Measurements from ENCODE around the gene TIMP3. TPM values are rescaled to one million over a fixed set of nuclear protein-coding genes. Genes with fewer than 3 reads are reported as not detected.

Gene TIMP3
- total and polyA plus RNA-seq, 2 experiments from 2014 or later = 91.6 to 96.1 TPM

DNA sequence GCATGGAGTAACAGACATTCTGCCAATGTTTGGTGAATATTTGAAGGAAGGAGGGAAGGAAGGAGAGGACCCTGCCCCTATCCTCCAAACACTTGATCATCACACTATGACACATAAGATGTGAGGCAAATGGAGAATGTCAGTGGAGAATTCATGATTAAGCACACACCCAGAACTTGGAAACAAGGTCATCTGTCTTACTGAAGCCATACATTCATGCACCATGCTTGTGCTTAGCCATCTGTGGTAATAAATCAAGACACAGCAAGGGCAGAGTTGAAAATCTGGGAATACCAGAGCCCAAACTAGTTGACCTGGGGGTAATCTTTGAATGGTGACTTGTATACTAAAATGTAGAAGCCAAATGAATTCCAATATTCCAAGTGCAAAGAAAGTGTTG lies 7.9 kb upstream of the TIMP3 start:
- no peak overlapping the region for H3K27ac ChIP-seq
- H4K20me1 ChIP-seq (ENCODE audit: insufficient read depth, poor library complexity, severe bottlenecking) = no peaks in the 10 kb centered on the region
- no peaks in the 10 kb centered on the region for H3K79me2 ChIP-seq
- no peaks in the 10 kb centered on the region for H3K36me3 ChIP-seq (replicated peaks; ENCODE audit: insufficient read depth, low read depth)
- H3K27me3 ChIP-seq = no peaks in the 10 kb centered on the region
- peaks cover 20% of the 10 kb centered on the region for H3K4me1 ChIP-seq (ENCODE audit: insufficient read depth)
- no peak overlapping the region for H3K4me2 ChIP-seq
- H3K9me2 ChIP-seq (replicated peaks; ENCODE audit: insufficient read depth) = no peaks in the 10 kb centered on the region
- TF ChIP-seq EZH2phosphoT487 (IDR thresholded peaks at IDR 0.05; ENCODE audit: low read depth, severe bottlenecking, unreplicated experiment) = no peak
- no peak for TF ChIP-seq EZH2 (IDR thresholded peaks at IDR 0.05; ENCODE audit: borderline replicate concordance)
- TF ChIP-seq, protein P1, sequence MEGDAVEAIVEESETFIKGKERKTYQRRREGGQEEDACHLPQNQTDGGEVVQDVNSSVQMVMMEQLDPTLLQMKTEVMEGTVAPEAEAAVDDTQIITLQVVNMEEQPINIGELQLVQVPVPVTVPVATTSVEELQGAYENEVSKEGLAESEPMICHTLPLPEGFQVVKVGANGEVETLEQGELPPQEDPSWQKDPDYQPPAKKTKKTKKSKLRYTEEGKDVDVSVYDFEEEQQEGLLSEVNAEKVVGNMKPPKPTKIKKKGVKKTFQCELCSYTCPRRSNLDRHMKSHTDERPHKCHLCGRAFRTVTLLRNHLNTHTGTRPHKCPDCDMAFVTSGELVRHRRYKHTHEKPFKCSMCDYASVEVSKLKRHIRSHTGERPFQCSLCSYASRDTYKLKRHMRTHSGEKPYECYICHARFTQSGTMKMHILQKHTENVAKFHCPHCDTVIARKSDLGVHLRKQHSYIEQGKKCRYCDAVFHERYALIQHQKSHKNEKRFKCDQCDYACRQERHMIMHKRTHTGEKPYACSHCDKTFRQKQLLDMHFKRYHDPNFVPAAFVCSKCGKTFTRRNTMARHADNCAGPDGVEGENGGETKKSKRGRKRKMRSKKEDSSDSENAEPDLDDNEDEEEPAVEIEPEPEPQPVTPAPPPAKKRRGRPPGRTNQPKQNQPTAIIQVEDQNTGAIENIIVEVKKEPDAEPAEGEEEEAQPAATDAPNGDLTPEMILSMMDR (IDR thresholded peaks at IDR 0.05; ENCODE audit: poor library complexity) = no peak
- no peaks in the 10 kb centered on the region for H3K9me3 ChIP-seq (ENCODE audit: low read depth)
- no peak overlapping the region for H2AFZ ChIP-seq
- no peak for DNase-seq (ENCODE audit: low spot score)
- H3K4me3 ChIP-seq = no peak overlapping the region

DNA sequence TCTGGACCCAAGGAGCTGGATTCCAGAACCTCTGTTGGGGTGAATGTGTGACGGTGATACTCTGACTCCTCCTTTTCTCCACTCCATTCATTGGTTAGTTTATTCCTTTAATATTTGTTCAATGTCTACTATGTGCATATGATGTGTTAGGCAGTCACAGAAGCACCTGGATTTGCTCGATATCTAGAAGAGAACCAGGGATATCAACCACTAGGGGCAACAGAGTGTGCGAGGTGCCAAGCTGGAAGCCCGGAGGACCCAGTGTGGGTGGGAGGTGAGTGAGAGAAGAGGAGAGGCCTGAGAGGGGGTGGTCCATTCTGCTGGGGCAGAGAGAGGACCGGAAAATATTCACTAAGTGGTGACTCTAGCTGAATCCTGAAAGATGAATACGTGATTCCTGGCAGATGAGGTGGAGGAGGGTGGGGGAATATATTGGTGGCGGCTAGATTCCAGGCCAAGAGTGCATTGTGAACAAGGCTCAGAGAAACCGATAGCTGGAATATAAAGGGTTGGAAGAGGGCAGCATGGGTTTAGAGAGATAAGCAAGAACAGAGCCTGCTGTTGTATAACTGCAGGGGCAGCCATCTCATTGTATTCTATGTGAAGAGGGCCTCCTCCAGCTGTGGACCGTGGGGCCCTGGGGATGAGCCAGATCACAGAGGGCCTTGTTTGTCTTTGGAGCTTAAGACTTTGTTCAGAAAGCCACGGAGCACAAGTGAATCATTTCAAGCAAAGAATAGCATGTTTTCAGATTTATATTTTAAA lies 6.9 kb upstream of the TIMP3 start:
- H4K20me1 ChIP-seq (ENCODE audit: insufficient read depth, poor library complexity, severe bottlenecking) = no peaks in the 10 kb centered on the region
- no peaks in the 10 kb centered on the region for H3K9me2 ChIP-seq (replicated peaks; ENCODE audit: insufficient read depth)
- no peak for DNase-seq (ENCODE audit: low spot score)
- TF ChIP-seq, protein P1 (IDR thresholded peaks at IDR 0.05; ENCODE audit: poor library complexity) = no peak
- no peak for TF ChIP-seq EZH2phosphoT487 (IDR thresholded peaks at IDR 0.05; ENCODE audit: low read depth, severe bottlenecking, unreplicated experiment)
- TF ChIP-seq EZH2 (IDR thresholded peaks at IDR 0.05; ENCODE audit: borderline replicate concordance) = no peak
- no peak overlapping the region for H3K4me3 ChIP-seq
- H3K4me1 ChIP-seq (ENCODE audit: insufficient read depth) = peaks cover 10% of the 10 kb centered on the region
- no peaks in the 10 kb centered on the region for H3K9me3 ChIP-seq (ENCODE audit: low read depth)
- no peak overlapping the region for H3K27ac ChIP-seq
- no peaks in the 10 kb centered on the region for H3K27me3 ChIP-seq
- WGBS (ENCODE audit: low lambda C conversion rate, missing lambda C conversion rate) = 74% methylated on average over 10 of the region's 10 CpGs
- H3K36me3 ChIP-seq (replicated peaks; ENCODE audit: insufficient read depth, low read depth) = no peaks in the 10 kb centered on the region
- no peaks in the 10 kb centered on the region for H3K79me2 ChIP-seq
- H2AFZ ChIP-seq = no peak overlapping the region
- H3K4me2 ChIP-seq = no peak overlapping the region

DNA sequence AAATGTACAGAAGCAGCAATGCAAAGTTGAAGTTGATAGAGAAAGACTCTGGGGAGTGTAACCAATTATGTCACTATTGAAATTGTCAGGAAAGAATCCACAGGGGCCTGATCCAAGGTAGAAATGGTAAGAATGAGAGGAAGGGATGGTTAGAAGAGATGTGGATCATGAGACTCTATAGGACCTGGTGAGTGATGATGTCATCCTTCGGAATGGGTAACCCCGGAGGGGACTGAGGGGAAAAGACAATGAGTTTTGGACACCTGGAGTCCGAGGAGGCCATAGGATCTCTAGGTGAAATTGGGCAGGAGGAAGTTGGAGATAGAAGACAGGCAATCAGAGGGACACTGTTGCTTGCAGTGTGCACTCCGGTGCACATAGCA lies 6.3 kb upstream of the TIMP3 start:
- no peak overlapping the region for H3K4me3 ChIP-seq
- H4K20me1 ChIP-seq (ENCODE audit: insufficient read depth, poor library complexity, severe bottlenecking) = no peaks in the 10 kb centered on the region
- H3K9me3 ChIP-seq (ENCODE audit: low read depth) = no peaks in the 10 kb centered on the region
- no peaks in the 10 kb centered on the region for H3K79me2 ChIP-seq
- H2AFZ ChIP-seq = no peak overlapping the region
- H3K27ac ChIP-seq = no peak overlapping the region
- no peak for DNase-seq (ENCODE audit: low spot score)
- H3K4me2 ChIP-seq = no peak overlapping the region
- WGBS (ENCODE audit: low lambda C conversion rate, missing lambda C conversion rate) = 91% methylated on average over 4 of the region's 4 CpGs
- no peaks in the 10 kb centered on the region for H3K27me3 ChIP-seq
- no peaks in the 10 kb centered on the region for H3K36me3 ChIP-seq (replicated peaks; ENCODE audit: insufficient read depth, low read depth)
- H3K4me1 ChIP-seq (ENCODE audit: insufficient read depth) = peaks cover 10% of the 10 kb centered on the region
- TF ChIP-seq EZH2 (IDR thresholded peaks at IDR 0.05; ENCODE audit: borderline replicate concordance) (no peak), EZH2phosphoT487 (IDR thresholded peaks at IDR 0.05; ENCODE audit: low read depth, severe bottlenecking, unreplicated experiment) (no peak)
- TF ChIP-seq, protein P1 (IDR thresholded peaks at IDR 0.05; ENCODE audit: poor library complexity) = no peak
- no peaks in the 10 kb centered on the region for H3K9me2 ChIP-seq (replicated peaks; ENCODE audit: insufficient read depth)
